GM23338 (cell line): Measurements from ENCODE around the gene NLRP1.

Experiments used
- EZH2 ChIP-seq: fragments of 200-600 bp; sonication (generic); IDR thresholded peaks from one replicate; pipeline ENCODE4 v1.8.0; 2017; ENCODE audit warnings: antibody characterized with exemption, mild to moderate bottlenecking, low read depth; ENCODE audit not compliant: unreplicated experiment
- EZH2phosphoT487 ChIP-seq: fragments of 200-600 bp; sonication (generic); IDR thresholded peaks from one replicate; pipeline ENCODE4 v1.8.1; 2018; ENCODE audit warnings: antibody characterized with exemption; ENCODE audit not compliant: unreplicated experiment
- POLR2AphosphoS5 ChIP-seq: IDR thresholded peaks from 2 replicates; pipeline ENCODE4 v1.6.1; 2016; ENCODE audit warnings: antibody characterized with exemption, low read depth
- TF ChIP-seq, protein P1 (sequence below), 2 experiments: fragments of 200-600 bp in 1 of 2; sonication (generic) in 1 of 2; conservative IDR thresholded peaks; 2 replicates each; pipeline versions ENCODE4 v1.5.1 to v1.6.1; 2016 to 2017; ENCODE audit warnings: antibody characterized with exemption in 2 of 2, low read depth in 2 of 2, mild to moderate bottlenecking in 2 of 2, moderate library complexity in 1 of 2
- TF ChIP-seq, protein P2 (sequence below): IDR thresholded peaks from one replicate; pipeline ENCODE4 v1.6.1; 2018; ENCODE audit warnings: antibody characterized with exemption; ENCODE audit not compliant: unreplicated experiment

DNA sequence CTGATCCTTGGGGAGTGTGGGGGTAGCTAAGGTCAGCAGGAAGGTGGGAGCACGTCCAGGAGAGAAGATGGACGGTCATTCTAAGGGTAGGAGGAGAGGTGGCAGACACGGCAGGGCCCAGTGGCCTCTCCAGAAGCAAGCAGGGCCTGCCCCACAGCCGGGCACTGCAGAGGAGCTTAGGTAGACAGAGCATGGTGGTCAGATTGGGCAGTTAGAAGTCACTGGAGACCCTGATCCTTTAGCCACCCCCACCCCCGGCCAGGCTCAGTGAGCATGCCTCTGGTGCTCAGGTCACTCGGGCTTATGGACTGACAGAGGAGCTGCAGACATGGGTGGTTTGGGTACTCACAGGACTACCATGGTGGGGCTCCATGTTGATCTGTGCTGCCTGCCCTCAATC, 26.3 kb downstream of the NLRP1 start:
- TF ChIP-seq, protein P1, sequence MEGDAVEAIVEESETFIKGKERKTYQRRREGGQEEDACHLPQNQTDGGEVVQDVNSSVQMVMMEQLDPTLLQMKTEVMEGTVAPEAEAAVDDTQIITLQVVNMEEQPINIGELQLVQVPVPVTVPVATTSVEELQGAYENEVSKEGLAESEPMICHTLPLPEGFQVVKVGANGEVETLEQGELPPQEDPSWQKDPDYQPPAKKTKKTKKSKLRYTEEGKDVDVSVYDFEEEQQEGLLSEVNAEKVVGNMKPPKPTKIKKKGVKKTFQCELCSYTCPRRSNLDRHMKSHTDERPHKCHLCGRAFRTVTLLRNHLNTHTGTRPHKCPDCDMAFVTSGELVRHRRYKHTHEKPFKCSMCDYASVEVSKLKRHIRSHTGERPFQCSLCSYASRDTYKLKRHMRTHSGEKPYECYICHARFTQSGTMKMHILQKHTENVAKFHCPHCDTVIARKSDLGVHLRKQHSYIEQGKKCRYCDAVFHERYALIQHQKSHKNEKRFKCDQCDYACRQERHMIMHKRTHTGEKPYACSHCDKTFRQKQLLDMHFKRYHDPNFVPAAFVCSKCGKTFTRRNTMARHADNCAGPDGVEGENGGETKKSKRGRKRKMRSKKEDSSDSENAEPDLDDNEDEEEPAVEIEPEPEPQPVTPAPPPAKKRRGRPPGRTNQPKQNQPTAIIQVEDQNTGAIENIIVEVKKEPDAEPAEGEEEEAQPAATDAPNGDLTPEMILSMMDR (conservative IDR thresholded peaks at IDR 0.05; ENCODE audit: low read depth in 2 of 2), result no peak
- TF ChIP-seq, protein P2, sequence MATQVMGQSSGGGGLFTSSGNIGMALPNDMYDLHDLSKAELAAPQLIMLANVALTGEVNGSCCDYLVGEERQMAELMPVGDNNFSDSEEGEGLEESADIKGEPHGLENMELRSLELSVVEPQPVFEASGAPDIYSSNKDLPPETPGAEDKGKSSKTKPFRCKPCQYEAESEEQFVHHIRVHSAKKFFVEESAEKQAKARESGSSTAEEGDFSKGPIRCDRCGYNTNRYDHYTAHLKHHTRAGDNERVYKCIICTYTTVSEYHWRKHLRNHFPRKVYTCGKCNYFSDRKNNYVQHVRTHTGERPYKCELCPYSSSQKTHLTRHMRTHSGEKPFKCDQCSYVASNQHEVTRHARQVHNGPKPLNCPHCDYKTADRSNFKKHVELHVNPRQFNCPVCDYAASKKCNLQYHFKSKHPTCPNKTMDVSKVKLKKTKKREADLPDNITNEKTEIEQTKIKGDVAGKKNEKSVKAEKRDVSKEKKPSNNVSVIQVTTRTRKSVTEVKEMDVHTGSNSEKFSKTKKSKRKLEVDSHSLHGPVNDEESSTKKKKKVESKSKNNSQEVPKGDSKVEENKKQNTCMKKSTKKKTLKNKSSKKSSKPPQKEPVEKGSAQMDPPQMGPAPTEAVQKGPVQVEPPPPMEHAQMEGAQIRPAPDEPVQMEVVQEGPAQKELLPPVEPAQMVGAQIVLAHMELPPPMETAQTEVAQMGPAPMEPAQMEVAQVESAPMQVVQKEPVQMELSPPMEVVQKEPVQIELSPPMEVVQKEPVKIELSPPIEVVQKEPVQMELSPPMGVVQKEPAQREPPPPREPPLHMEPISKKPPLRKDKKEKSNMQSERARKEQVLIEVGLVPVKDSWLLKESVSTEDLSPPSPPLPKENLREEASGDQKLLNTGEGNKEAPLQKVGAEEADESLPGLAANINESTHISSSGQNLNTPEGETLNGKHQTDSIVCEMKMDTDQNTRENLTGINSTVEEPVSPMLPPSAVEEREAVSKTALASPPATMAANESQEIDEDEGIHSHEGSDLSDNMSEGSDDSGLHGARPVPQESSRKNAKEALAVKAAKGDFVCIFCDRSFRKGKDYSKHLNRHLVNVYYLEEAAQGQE, result no peak
- TF ChIP-seq POLR2AphosphoS5 (no peak), EZH2phosphoT487 (no peak), EZH2 (no peak)
